Activated T-helper 2 cell treated with anti-CD3 and anti-CD28 coated beads, Interferon-gamma antibody, Interleukin-2, Interleukin-4, amounts not matched to agents 10 μg/mL and 5 μg/mL and 100 μg/mL, durations not matched to agents 14 hours and 24 hours and 36 hours (primary cell): ENCODE measurements around the gene PDZRN3. TPM values are rescaled to one million over a fixed set of nuclear protein-coding genes. Genes with fewer than 3 reads are reported as not detected.

ENCODE experiments used
- DNase-seq: peaks from one replicate; pipeline ENCODE4 v3.0.0; 2021; ENCODE audit warnings: low spot score
- H3K27ac Mint-ChIP-seq: one replicate; pipeline ENCODE4 v1.8.0; 2021; ENCODE audit warnings: mixed read lengths
- H3K27me3 Mint-ChIP-seq: one replicate; pipeline ENCODE4 v1.8.0; 2021; ENCODE audit warnings: low read depth, mixed read lengths
- H3K36me3 Mint-ChIP-seq: one replicate; pipeline ENCODE4 v1.8.0; 2021; ENCODE audit warnings: low read depth, mixed read lengths
- H3K4me1 Mint-ChIP-seq: one replicate; pipeline ENCODE4 v1.8.0; 2021; ENCODE audit warnings: low read depth, mixed read lengths
- H3K4me3 Mint-ChIP-seq: one replicate; pipeline ENCODE4 v1.8.0; 2021; ENCODE audit warnings: low read depth, mild to moderate bottlenecking, moderate library complexity, mixed read lengths
- H3K9me3 Mint-ChIP-seq: one replicate; pipeline ENCODE4 v1.8.0; 2021; ENCODE audit warnings: mixed read lengths
- intact Hi-C: fragments of 100-400 bp; cut with micrococcal nuclease; formaldehyde crosslinking; loops from one replicate; pipeline ENCODE4 v1.15.1; 2023
- total RNA-seq: library from RNA; stranded (reverse); gene quantifications from 2 replicates; pipeline ENCODE4 v1.2.3, GENCODE V29; 2022

The PDZRN3 gene
- total RNA-seq, 1 donor from 2014 or later, result not detected

GRCh38 chr3:73653877-73654276 is 29.1 kb upstream of the PDZRN3 start:
- Mint-ChIP-seq H3K27ac (no peak overlapping the region), H3K36me3 (no peaks in the 10 kb centered on the region), H3K4me1 (no peaks in the 10 kb centered on the region), H3K27me3 (no peaks in the 10 kb centered on the region), H3K4me3 (no peak overlapping the region), H3K9me3 (no peaks in the 10 kb centered on the region)
- DNase-seq, result no peak
- intact Hi-C loops, result no loop called here

GRCh38 chr3:73653351-73653750 is 28.6 kb upstream of the PDZRN3 start:
- H3K4me1 Mint-ChIP-seq, result no peaks in the 10 kb centered on the region
- H3K4me3 Mint-ChIP-seq, result no peak overlapping the region
- no peaks in the 10 kb centered on the region for H3K36me3 Mint-ChIP-seq
- no peak for DNase-seq
- H3K27ac Mint-ChIP-seq, result no peak overlapping the region
- intact Hi-C loops, result no loop called here
- no peaks in the 10 kb centered on the region for H3K9me3 Mint-ChIP-seq
- H3K27me3 Mint-ChIP-seq, result no peaks in the 10 kb centered on the region

GRCh38 chr3:73652896-73653295 is 28.2 kb upstream of the PDZRN3 start:
- Mint-ChIP-seq H3K27me3 (no peaks in the 10 kb centered on the region), H3K4me1 (no peaks in the 10 kb centered on the region), H3K36me3 (no peaks in the 10 kb centered on the region), H3K4me3 (no peak overlapping the region), H3K9me3 (no peaks in the 10 kb centered on the region), H3K27ac (no peak overlapping the region)
- intact Hi-C loops, result no loop called here
- DNase-seq, result no peak

GRCh38 chr3:73637042-73637441 is 12.3 kb upstream of the PDZRN3 start:
- DNase-seq, result no peak
- Mint-ChIP-seq H3K4me3 (no peak overlapping the region), H3K27ac (no peak overlapping the region), H3K4me1 (no peaks in the 10 kb centered on the region), H3K36me3 (no peaks in the 10 kb centered on the region), H3K9me3 (no peaks in the 10 kb centered on the region), H3K27me3 (no peaks in the 10 kb centered on the region)
- intact Hi-C loops, result no loop called here

- Mint-ChIP-seq H3K9me3 (no peaks in the 10 kb centered on the region), H3K4me3 (no peak overlapping the region), H3K27ac (no peak overlapping the region), H3K36me3 (no peaks in the 10 kb centered on the region), H3K27me3 (no peaks in the 10 kb centered on the region), H3K4me1 (no peaks in the 10 kb centered on the region)
- no peak for DNase-seq
- intact Hi-C loops, result no loop called here
Observed at GRCh38 chr3:73635254-73635653, 10.5 kb upstream of the PDZRN3 start.

GRCh38 chr3:73633916-73634344 is 9.2 kb upstream of the PDZRN3 start:
- no peaks in the 10 kb centered on the region for H3K9me3 Mint-ChIP-seq
- no peak for DNase-seq
- H3K36me3 Mint-ChIP-seq, result no peaks in the 10 kb centered on the region
- no peak overlapping the region for H3K4me3 Mint-ChIP-seq
- H3K4me1 Mint-ChIP-seq, result no peaks in the 10 kb centered on the region
- H3K27ac Mint-ChIP-seq, result no peak overlapping the region
- intact Hi-C loops, result no loop called here
- no peaks in the 10 kb centered on the region for H3K27me3 Mint-ChIP-seq

GRCh38 chr3:73633453-73633852 is 8.7 kb upstream of the PDZRN3 start:
- intact Hi-C loops, result no loop called here
- Mint-ChIP-seq H3K27ac (no peak overlapping the region), H3K27me3 (no peaks in the 10 kb centered on the region), H3K36me3 (no peaks in the 10 kb centered on the region), H3K4me1 (no peaks in the 10 kb centered on the region), H3K4me3 (no peak overlapping the region), H3K9me3 (no peaks in the 10 kb centered on the region)
- no peak for DNase-seq

GRCh38 chr3:73626106-73626505 is 1.4 kb upstream of the PDZRN3 start:
- no peak overlapping the region for H3K4me3 Mint-ChIP-seq
- intact Hi-C loops, result no loop called here
- no peaks in the 10 kb centered on the region for H3K9me3 Mint-ChIP-seq
- no peaks in the 10 kb centered on the region for H3K36me3 Mint-ChIP-seq
- no peak for DNase-seq
- H3K27ac Mint-ChIP-seq, result no peak overlapping the region
- H3K27me3 Mint-ChIP-seq, result peaks cover 14% of the 10 kb centered on the region
- H3K4me1 Mint-ChIP-seq, result no peaks in the 10 kb centered on the region

GRCh38 chr3:73624017-73624820 is 522 bp downstream of the PDZRN3 start:
- DNase-seq, result no peak
- Mint-ChIP-seq H3K4me1 (no peaks in the 10 kb centered on the region), H3K36me3 (no peaks in the 10 kb centered on the region), H3K27me3 (peaks cover 14% of the 10 kb centered on the region), H3K27ac (no peak overlapping the region), H3K9me3 (no peaks in the 10 kb centered on the region), H3K4me3 (no peak overlapping the region)
- intact Hi-C loops, result no loop called here

GRCh38 chr3:73623346-73623745 is 1.4 kb downstream of the PDZRN3 start:
- intact Hi-C loops, result no loop called here
- DNase-seq, result no peak
- Mint-ChIP-seq H3K9me3 (no peaks in the 10 kb centered on the region), H3K4me1 (no peaks in the 10 kb centered on the region), H3K27me3 (peaks cover 14% of the 10 kb centered on the region), H3K27ac (no peak overlapping the region), H3K4me3 (no peak overlapping the region), H3K36me3 (no peaks in the 10 kb centered on the region)

- intact Hi-C loops, result no loop called here
- H3K36me3 Mint-ChIP-seq, result no peaks in the 10 kb centered on the region
- no peak for DNase-seq
- no peak overlapping the region for H3K4me3 Mint-ChIP-seq
- H3K27ac Mint-ChIP-seq, result no peak overlapping the region
- H3K9me3 Mint-ChIP-seq, result no peaks in the 10 kb centered on the region
- peaks cover 12% of the 10 kb centered on the region for H3K27me3 Mint-ChIP-seq
- no peaks in the 10 kb centered on the region for H3K4me1 Mint-ChIP-seq
Observed at GRCh38 chr3:73622091-73622805, 2.5 kb downstream of the PDZRN3 start.

GRCh38 chr3:73621388-73621787 is 3.4 kb downstream of the PDZRN3 start:
- Mint-ChIP-seq H3K4me1 (no peaks in the 10 kb centered on the region), H3K9me3 (no peaks in the 10 kb centered on the region), H3K36me3 (no peaks in the 10 kb centered on the region), H3K27ac (no peak overlapping the region), H3K4me3 (no peak overlapping the region), H3K27me3 (peaks cover 12% of the 10 kb centered on the region)
- intact Hi-C loops, result no loop called here
- no peak for DNase-seq

- Mint-ChIP-seq H3K4me3 (no peak overlapping the region), H3K27me3 (no peaks in the 10 kb centered on the region), H3K9me3 (no peaks in the 10 kb centered on the region), H3K36me3 (no peaks in the 10 kb centered on the region), H3K4me1 (no peaks in the 10 kb centered on the region), H3K27ac (no peak overlapping the region)
- intact Hi-C loops, result no loop called here
- no peak for DNase-seq
Observed at GRCh38 chr3:73618461-73618860, 6.3 kb downstream of the PDZRN3 start.
